Measurements from ENCODE around the gene RNF145. TPM values are rescaled to one million over a fixed set of nuclear protein-coding genes. Genes with fewer than 3 reads are reported as not detected.
"Not testable (repeated sequence)": the region's sequence is repeated elsewhere in the genome, so short reads cannot be mapped to it uniquely, and the experiment has no call there.

Gene RNF145
- total RNA-seq, 1 donor from 2014 or later, result 71.0 TPM

- no peak for DNase-seq
- peaks cover 4% of the 10 kb centered on the region for H3K9me3 Mint-ChIP-seq (ENCODE audit: unreplicated experiment)
- H3K27me3 Mint-ChIP-seq (ENCODE audit: unreplicated experiment), result peaks cover 8% of the 10 kb centered on the region
- TF ChIP-seq CTCF (IDR thresholded peaks at IDR 0.05; ENCODE audit: partially characterized antibody, unreplicated experiment), result no peak
- no peak overlapping the region for H3K4me3 Mint-ChIP-seq (ENCODE audit: unreplicated experiment)
- no peaks in the 10 kb centered on the region for H3K36me3 Mint-ChIP-seq (ENCODE audit: unreplicated experiment)
- no peak overlapping the region for H3K27ac Mint-ChIP-seq (ENCODE audit: unreplicated experiment)
- peaks cover 10% of the 10 kb centered on the region for H3K4me1 Mint-ChIP-seq (ENCODE audit: low read depth, unreplicated experiment)
Observed at GRCh38 chr5:159242656-159243055, 33.3 kb upstream of the RNF145 start.

GRCh38 chr5:159241946-159242552 lies 32.7 kb upstream of the RNF145 start:
- no peak for TF ChIP-seq CTCF (IDR thresholded peaks at IDR 0.05; ENCODE audit: partially characterized antibody, unreplicated experiment)
- Mint-ChIP-seq H3K27ac (ENCODE audit: unreplicated experiment) (no peak overlapping the region), H3K4me3 (ENCODE audit: unreplicated experiment) (no peak overlapping the region), H3K9me3 (ENCODE audit: unreplicated experiment) (peaks cover 4% of the 10 kb centered on the region), H3K36me3 (ENCODE audit: unreplicated experiment) (no peaks in the 10 kb centered on the region), H3K27me3 (ENCODE audit: unreplicated experiment) (peaks cover 8% of the 10 kb centered on the region), H3K4me1 (ENCODE audit: low read depth, unreplicated experiment) (peaks cover 10% of the 10 kb centered on the region)
- no peak for DNase-seq

- Mint-ChIP-seq H3K4me1 (ENCODE audit: low read depth, unreplicated experiment) (peaks cover 3% of the 10 kb centered on the region), H3K9me3 (ENCODE audit: unreplicated experiment) (no peaks in the 10 kb centered on the region), H3K27me3 (ENCODE audit: unreplicated experiment) (peaks cover 2% of the 10 kb centered on the region), H3K27ac (ENCODE audit: unreplicated experiment) (no peak overlapping the region), H3K36me3 (ENCODE audit: unreplicated experiment) (no peaks in the 10 kb centered on the region), H3K4me3 (ENCODE audit: unreplicated experiment) (no peak overlapping the region)
- no peak for DNase-seq
- TF ChIP-seq CTCF (IDR thresholded peaks at IDR 0.05; ENCODE audit: partially characterized antibody, unreplicated experiment), result no peak
Observed at GRCh38 chr5:159240301-159240870, 31.0 kb upstream of the RNF145 start.

GRCh38 chr5:159235871-159236520 lies 26.6 kb upstream of the RNF145 start:
- not testable (repeated sequence) for H3K4me1 Mint-ChIP-seq (ENCODE audit: low read depth, unreplicated experiment); H3K9me3 Mint-ChIP-seq (ENCODE audit: unreplicated experiment); H3K36me3 Mint-ChIP-seq (ENCODE audit: unreplicated experiment); H3K27ac Mint-ChIP-seq (ENCODE audit: unreplicated experiment); H3K4me3 Mint-ChIP-seq (ENCODE audit: unreplicated experiment); DNase-seq; H3K27me3 Mint-ChIP-seq (ENCODE audit: unreplicated experiment)

DNA sequence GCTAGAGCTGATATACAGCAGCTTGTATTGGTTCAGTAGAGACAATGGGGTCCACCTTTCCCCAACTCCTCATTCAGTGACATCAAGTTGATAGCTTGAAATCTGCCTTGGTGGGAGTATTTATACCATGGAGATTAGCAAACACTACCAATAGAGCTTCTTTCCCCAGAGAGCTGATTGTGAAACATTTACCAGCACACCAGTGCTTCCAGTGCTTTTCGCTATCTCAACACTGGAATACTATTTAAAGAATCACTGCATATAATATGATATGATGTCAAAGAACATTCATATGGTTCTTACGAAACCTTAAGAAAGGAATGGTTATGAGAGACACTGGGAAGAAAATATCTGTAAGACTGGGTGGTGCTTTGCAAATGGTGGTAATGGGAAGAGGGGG lies 21.8 kb upstream of the RNF145 start:
- DNase-seq, result no peak
- H3K27ac Mint-ChIP-seq (ENCODE audit: unreplicated experiment), result no peak overlapping the region
- H3K4me1 Mint-ChIP-seq (ENCODE audit: low read depth, unreplicated experiment), result peaks cover 3% of the 10 kb centered on the region
- peaks cover 4% of the 10 kb centered on the region for H3K36me3 Mint-ChIP-seq (ENCODE audit: unreplicated experiment)
- H3K27me3 Mint-ChIP-seq (ENCODE audit: unreplicated experiment), result peaks cover 4% of the 10 kb centered on the region
- no peak overlapping the region for H3K4me3 Mint-ChIP-seq (ENCODE audit: unreplicated experiment)
- no peaks in the 10 kb centered on the region for H3K9me3 Mint-ChIP-seq (ENCODE audit: unreplicated experiment)
- no peak for TF ChIP-seq CTCF (IDR thresholded peaks at IDR 0.05; ENCODE audit: partially characterized antibody, unreplicated experiment)
